ENCODE data around the gene PROZ.
"Not testable (repeated sequence)": the region's sequence is repeated elsewhere in the genome, so short reads cannot be mapped to it uniquely, and the experiment has no call there.

The PROZ gene

DNA sequence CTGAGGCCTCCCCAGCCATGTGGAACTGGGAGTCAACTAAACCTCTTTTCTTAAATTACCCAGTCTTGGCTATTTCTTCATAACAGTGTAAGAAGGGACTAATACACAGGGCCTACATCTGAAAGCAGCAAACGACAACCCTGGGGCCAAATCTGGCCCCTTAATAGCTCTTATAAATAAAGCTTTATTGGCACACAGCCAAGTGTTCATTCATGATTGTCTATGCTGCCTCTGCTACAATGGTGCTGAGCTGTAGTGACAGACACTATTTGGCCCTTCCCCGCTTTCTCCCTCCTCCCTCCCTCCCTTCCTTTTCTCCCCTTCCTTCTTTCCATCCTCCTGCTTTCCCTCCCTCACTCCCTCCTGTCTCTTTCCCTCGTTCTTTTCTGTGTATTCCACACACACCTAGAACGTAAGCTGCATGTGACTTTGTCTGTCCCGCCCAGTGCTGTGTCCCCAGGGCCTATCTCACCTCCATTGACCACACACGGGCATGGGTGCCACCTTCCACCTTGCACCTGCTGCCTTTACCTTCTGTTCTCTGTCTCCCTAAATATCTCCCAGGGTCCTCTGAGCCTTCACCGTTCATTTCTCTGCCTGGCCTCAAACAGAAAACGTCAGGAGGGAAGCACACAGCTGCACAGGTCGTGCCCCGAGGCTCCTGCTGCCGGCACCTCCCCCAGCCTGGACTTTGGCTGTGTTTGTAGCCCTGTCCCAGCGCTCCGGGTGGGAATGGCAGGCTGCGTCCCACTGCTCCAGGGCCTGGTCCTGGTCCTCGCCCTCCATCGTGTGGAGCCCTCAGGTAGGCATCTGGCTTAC, at the start of gene PROZ:
Gene PROZ, plus strand, starts transcription at position 720 of the 819 bp plus-strand sequence. Its CDS starts 13 bp downstream, at position 733.
- no peak within 1 kb of the TSS for H3K27ac ChIP-seq (ENCODE audit: low read depth, low read length)
- no peaks in the 10 kb centered on the region for H3K36me3 ChIP-seq (ENCODE audit: control insufficient read depth, insufficient read depth, low read length)
- no peak within 1 kb of the TSS for H3K9ac ChIP-seq (ENCODE audit: low read length)
- H3K4me3 ChIP-seq (ENCODE audit: low read length): no peak within 1 kb of the TSS
- H3K27me3 ChIP-seq (ENCODE audit: control insufficient read depth, insufficient read depth, low read length): no peaks in the 10 kb centered on the region
- H3K4me1 ChIP-seq (ENCODE audit: control insufficient read depth, insufficient read depth, low read length): peaks cover 6% of the 10 kb centered on the region

GRCh38 chr13:113109151-113110047, 49.0 kb upstream of the PROZ start:
- peaks cover 10% of the 10 kb centered on the region for H3K27me3 ChIP-seq (ENCODE audit: control insufficient read depth, insufficient read depth, low read length)
- H3K4me1 ChIP-seq (ENCODE audit: control insufficient read depth, insufficient read depth, low read length): no peaks in the 10 kb centered on the region
- H3K36me3 ChIP-seq (ENCODE audit: control insufficient read depth, insufficient read depth, low read length): no peaks in the 10 kb centered on the region
- H3K4me3 ChIP-seq (ENCODE audit: low read length): no peak overlapping the region
- H3K27ac ChIP-seq (ENCODE audit: low read depth, low read length): no peak overlapping the region
- H3K9ac ChIP-seq (ENCODE audit: low read length): no peak overlapping the region

- H3K27me3 ChIP-seq (ENCODE audit: control insufficient read depth, insufficient read depth, low read length): peaks cover 10% of the 10 kb centered on the region
- no peak overlapping the region for H3K27ac ChIP-seq (ENCODE audit: low read depth, low read length)
- peak overlapping the region; percentile 49 for H3K4me3 ChIP-seq (ENCODE audit: low read length)
- no peak overlapping the region for H3K9ac ChIP-seq (ENCODE audit: low read length)
- no peaks in the 10 kb centered on the region for H3K36me3 ChIP-seq (ENCODE audit: control insufficient read depth, insufficient read depth, low read length)
- no peaks in the 10 kb centered on the region for H3K4me1 ChIP-seq (ENCODE audit: control insufficient read depth, insufficient read depth, low read length)
Measured at GRCh38 chr13:113110048-113110851, 48.2 kb upstream of the PROZ start.

DNA sequence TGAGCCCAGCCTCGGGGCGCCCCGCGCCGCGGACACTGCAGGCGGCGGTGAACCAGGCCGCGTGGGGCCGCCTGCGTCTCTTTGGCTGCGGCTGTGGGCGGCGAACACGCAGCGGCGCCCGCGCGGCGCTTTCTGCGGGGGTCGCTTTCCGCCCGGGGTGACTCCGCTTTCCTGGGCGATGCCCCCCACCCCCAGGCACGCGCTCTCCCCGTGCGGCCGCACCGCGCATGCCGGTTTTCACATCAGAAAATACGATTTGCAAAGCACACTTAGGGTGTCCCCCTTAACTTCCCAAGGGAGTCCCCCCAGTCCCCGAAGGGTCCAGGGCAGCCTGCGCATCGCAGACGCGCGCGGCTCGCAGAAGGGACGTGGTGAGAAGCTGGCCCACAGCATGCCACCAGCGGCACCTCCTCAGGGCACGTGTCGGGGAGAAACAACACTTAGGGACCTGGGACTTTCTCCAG, 47.6 kb upstream of the PROZ start:
- Histone ChIP-seq H3K27me3 (ENCODE audit: control insufficient read depth, insufficient read depth, low read length) (peaks cover 10% of the 10 kb centered on the region), H3K4me3 (ENCODE audit: low read length) (peak overlapping the region; percentile 49), H3K36me3 (ENCODE audit: control insufficient read depth, insufficient read depth, low read length) (no peaks in the 10 kb centered on the region), H3K27ac (ENCODE audit: low read depth, low read length) (no peak overlapping the region), H3K4me1 (ENCODE audit: control insufficient read depth, insufficient read depth, low read length) (no peaks in the 10 kb centered on the region), H3K9ac (ENCODE audit: low read length) (no peak overlapping the region)

DNA sequence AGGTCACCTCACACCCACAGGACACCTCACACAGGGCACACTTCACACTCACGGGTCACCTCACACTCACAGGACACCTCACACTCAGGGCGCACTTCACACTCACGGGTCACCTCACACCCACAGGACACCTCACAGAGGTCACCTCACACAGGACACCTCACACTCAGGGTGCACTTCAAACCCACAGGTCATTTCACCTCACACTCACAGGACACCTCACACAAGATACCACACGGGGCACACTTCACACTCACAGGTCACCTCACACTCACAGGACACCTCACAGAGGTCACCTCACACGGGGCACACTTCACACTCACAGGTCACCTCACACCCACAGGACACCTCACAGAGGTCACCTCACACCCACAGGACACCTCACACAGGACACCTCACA, 46.6 kb upstream of the PROZ start:
- not testable (repeated sequence) for H3K36me3 ChIP-seq (ENCODE audit: control insufficient read depth, insufficient read depth, low read length); H3K27ac ChIP-seq (ENCODE audit: low read depth, low read length); H3K9ac ChIP-seq (ENCODE audit: low read length); H3K27me3 ChIP-seq (ENCODE audit: control insufficient read depth, insufficient read depth, low read length); H3K4me1 ChIP-seq (ENCODE audit: control insufficient read depth, insufficient read depth, low read length); H3K4me3 ChIP-seq (ENCODE audit: low read length)

- not testable (repeated sequence) for H3K4me3 ChIP-seq (ENCODE audit: low read length); H3K9ac ChIP-seq (ENCODE audit: low read length); H3K4me1 ChIP-seq (ENCODE audit: control insufficient read depth, insufficient read depth, low read length); H3K36me3 ChIP-seq (ENCODE audit: control insufficient read depth, insufficient read depth, low read length); H3K27ac ChIP-seq (ENCODE audit: low read depth, low read length); H3K27me3 ChIP-seq (ENCODE audit: control insufficient read depth, insufficient read depth, low read length)
Measured at GRCh38 chr13:113112475-113112874, 46.0 kb upstream of the PROZ start.

DNA sequence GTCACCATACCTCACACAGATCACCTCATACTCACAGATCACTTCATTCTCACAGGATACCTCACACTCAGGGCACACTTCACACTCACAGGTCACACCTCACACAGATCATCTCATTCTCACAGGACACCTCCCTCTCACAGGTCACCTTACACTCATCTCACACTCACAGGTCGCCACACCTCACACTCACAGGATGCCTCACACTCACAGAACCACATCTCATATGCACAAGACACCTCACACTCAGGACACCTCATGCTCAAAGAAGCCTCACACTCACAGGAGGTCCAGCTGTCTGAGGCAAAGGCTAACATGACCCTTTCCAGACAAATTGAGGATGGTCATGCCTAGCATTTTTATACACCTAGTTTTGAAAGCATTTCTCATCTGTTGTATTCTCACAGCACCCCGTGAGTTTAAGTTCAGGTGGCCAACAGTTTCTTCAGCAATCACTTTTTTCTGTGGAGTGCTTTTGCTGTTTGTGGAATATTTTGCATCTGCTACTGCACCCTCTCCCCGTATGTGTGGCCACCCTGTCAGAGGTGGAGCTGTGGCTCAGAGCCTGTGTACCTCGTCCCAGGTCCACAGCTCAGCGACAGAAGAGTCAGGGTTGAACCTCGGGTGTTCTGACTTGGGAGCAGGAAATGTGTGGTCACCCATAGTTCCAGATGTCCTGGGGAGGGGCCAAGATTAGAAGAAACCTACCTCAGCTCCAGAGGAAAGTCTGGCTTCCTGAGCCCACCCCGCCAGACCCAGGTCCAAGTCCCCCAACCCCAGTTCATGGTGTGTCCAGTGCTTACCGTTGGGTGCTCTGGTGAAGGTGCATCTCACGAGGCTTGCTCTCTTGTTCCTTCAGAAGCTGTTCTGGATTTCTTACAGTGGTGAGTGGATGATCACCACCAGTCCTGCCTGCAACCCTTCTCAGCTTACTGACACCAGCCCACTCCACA, 45.3 kb upstream of the PROZ start:
- H3K27ac ChIP-seq (ENCODE audit: low read depth, low read length): no peak overlapping the region
- no peak overlapping the region for H3K9ac ChIP-seq (ENCODE audit: low read length)
- no peaks in the 10 kb centered on the region for H3K4me1 ChIP-seq (ENCODE audit: control insufficient read depth, insufficient read depth, low read length)
- H3K36me3 ChIP-seq (ENCODE audit: control insufficient read depth, insufficient read depth, low read length): no peaks in the 10 kb centered on the region
- H3K27me3 ChIP-seq (ENCODE audit: control insufficient read depth, insufficient read depth, low read length): peaks cover 10% of the 10 kb centered on the region
- H3K4me3 ChIP-seq (ENCODE audit: low read length): no peak overlapping the region

- no peaks in the 10 kb centered on the region for H3K4me1 ChIP-seq (ENCODE audit: control insufficient read depth, insufficient read depth, low read length)
Measured at GRCh38 chr13:113113846-113114271, 44.6 kb upstream of the PROZ start.

DNA sequence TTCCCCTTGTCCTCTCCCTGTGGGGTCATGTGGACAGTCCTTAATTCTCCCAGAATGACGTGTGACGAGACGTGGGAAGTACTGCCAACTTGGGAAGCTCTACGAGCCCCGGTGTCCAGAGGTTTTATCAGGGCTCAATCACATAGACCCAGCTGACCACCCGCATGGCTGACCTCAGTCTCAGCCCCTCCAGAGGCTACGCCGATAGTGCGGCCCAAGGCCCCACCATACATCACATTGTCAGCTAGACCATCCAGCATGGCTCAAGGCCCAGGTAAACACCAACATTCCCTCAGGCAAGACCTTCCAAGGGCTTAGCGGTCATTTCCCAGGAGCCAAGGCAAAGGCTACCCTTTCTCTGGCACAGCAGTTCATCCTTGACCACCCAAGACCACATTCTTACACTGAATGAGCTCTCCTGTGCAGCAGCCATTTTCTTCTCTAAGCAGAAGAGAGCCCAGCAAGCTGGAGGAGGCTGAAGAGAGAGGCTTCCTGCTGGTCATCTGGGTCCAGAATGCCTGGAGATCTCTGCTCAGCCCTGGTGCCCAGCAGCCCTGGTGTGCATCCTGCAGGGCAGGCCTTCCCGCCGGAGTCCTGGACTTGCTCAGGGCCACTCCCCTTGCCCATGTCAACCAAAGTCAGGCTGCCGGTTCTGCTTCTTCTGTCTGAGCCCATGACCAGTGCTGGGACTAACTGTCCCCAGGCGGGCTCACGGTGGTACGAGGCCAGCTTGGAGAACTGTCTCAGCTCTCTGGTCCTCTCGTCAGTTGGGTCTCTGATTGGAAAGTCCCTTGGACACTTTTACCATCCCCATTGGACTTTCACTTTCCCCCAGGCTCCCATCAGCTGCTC, 43.7 kb upstream of the PROZ start:
- Histone ChIP-seq H3K27me3 (ENCODE audit: control insufficient read depth, insufficient read depth, low read length) (peaks cover 5% of the 10 kb centered on the region), H3K36me3 (ENCODE audit: control insufficient read depth, insufficient read depth, low read length) (no peaks in the 10 kb centered on the region), H3K9ac (ENCODE audit: low read length) (no peak overlapping the region), H3K4me1 (ENCODE audit: control insufficient read depth, insufficient read depth, low read length) (no peaks in the 10 kb centered on the region), H3K27ac (ENCODE audit: low read depth, low read length) (no peak overlapping the region), H3K4me3 (ENCODE audit: low read length) (no peak overlapping the region)

More at GRCh38 chr13:113113846-113114271, 44.6 kb upstream of the PROZ start:
- Histone ChIP-seq H3K36me3 (ENCODE audit: control insufficient read depth, insufficient read depth, low read length) (no peaks in the 10 kb centered on the region), H3K4me3 (ENCODE audit: low read length) (no peak overlapping the region), H3K9ac (ENCODE audit: low read length) (no peak overlapping the region), H3K27me3 (ENCODE audit: control insufficient read depth, insufficient read depth, low read length) (peaks cover 10% of the 10 kb centered on the region), H3K27ac (ENCODE audit: low read depth, low read length) (no peak overlapping the region)

DNA sequence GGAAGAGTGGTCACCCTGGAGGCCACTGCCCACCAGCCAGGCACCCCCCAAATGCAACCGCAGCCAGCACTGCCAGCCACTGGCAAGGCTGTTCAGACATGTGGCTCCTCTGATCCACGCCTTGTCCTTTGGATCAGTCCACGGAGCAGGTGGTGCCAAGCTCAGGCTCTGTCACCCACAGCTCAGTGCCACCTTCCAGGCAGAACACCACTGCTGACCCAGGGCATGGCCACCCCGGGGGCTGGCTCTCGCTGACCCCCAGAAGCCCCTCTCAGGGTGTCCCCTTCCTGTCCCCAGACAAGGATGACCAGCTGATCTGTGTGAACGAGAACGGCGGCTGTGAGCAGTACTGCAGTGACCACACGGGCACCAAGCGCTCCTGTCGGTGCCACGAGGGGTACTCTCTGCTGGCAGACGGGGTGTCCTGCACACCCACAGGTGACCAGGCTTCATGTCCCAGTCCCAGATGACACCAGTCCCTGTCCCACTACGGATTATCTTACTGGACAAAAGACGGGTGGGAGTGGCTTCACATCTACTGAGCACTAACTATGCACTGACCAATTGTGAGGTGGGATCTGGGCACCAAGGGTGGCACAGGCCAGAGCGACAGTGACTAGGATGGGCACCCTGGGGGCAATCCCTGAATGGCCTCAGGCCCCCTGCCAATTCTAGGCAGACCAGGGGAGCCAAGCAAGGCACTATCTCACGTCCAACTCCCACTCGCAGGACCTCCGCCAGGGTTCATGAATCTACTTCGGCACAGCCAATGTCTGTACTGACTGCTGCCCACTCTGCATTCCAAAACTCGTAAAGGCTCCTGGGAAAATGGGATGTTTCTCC, 42.9 kb upstream of the PROZ start:
- Histone ChIP-seq H3K4me1 (ENCODE audit: control insufficient read depth, insufficient read depth, low read length) (no peaks in the 10 kb centered on the region), H3K27ac (ENCODE audit: low read depth, low read length) (no peak overlapping the region), H3K36me3 (ENCODE audit: control insufficient read depth, insufficient read depth, low read length) (no peaks in the 10 kb centered on the region), H3K27me3 (ENCODE audit: control insufficient read depth, insufficient read depth, low read length) (peaks cover 4% of the 10 kb centered on the region), H3K9ac (ENCODE audit: low read length) (no peak overlapping the region), H3K4me3 (ENCODE audit: low read length) (no peak overlapping the region)

Data from rectal smooth muscle tissue (tissue), 1 donor.